ENCODE measurements around the gene STRBP.

- TF ChIP-seq POLR2A (IDR thresholded peaks at IDR 0.05; ENCODE audit: low read depth, low read length) = no peak
- no peak for TF ChIP-seq POLR2AphosphoS5 (IDR thresholded peaks at IDR 0.05; ENCODE audit: low read depth, low read length)
- no peak for TF ChIP-seq TAF1 (IDR thresholded peaks at IDR 0.05; ENCODE audit: low read depth, low read length)
- no peak for TF ChIP-seq PAX5 (IDR thresholded peaks at IDR 0.05; ENCODE audit: insufficient read depth, low read length, severe bottlenecking)
Measured at GRCh38 chr9:123216251-123216797, 52.1 kb downstream of the STRBP start.
